Airway epithelial cell (primary cell): ENCODE measurements around the gene ONECUT1. TPM values are rescaled to one million over a fixed set of nuclear protein-coding genes. Genes with fewer than 3 reads are reported as not detected.

Experiments
- total RNA-seq: library from RNA; depleted of rRNA; stranded (reverse); fragments of >200 nt; gene quantifications from 2 replicates; pipeline ENCODE4 v1.2.3, GENCODE V29; 2015

ONECUT1 gene
- total RNA-seq, result not detected in 2 replicates

DNA sequence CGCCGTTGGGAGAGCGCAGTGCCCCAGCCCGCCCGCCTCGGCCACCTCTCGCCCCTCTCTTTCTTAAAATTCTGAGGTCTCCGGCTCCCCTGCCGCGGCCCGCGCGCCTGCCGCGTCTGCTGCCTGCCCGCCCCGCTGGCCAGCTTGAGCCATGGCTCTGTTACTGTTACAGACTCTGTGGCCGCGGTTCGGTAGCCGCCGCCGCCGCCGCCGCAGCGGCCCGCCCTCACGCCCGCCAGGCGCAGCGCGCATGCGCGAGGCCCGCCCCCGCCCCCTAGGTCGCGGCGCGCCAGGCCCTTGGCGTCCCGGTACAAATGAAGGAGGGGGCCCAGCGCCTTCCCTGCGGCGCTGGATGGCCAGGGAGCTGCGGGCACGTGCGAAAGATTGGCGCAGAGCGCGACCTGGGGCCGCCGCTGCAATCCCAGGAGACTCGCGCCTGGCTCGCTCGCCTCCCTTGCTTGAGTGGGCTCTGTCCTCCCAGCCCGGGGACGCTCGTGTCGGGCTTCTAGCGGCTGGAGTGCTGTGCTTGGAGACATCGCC, at the start of gene ONECUT1:
ONECUT1 (minus strand) TSS at position 168 of the 540 bp plus-strand sequence. CDS start 452 bp downstream, outside the sequence.

Other genes with a start within 250 kb of the ONECUT1 start
- 90.0 and 108 TPM in 2 replicates for gene ARPP19, start 221.3 kb downstream of the ONECUT1 start, total RNA-seq
- gene ATOSA, start 110.9 kb downstream of the ONECUT1 start, total RNA-seq, result 8.4 and 13.9 TPM in 2 replicates